ENCODE data around the gene CHRNA1. TPM values are rescaled to one million over a fixed set of nuclear protein-coding genes. Genes with fewer than 3 reads are reported as not detected.

The CHRNA1 gene
- total and polyA plus RNA-seq, 2 of the 13 experiments (the other 11 are each of a cell fraction or from before 2014, with no cell fraction given), result not detected

DNA sequence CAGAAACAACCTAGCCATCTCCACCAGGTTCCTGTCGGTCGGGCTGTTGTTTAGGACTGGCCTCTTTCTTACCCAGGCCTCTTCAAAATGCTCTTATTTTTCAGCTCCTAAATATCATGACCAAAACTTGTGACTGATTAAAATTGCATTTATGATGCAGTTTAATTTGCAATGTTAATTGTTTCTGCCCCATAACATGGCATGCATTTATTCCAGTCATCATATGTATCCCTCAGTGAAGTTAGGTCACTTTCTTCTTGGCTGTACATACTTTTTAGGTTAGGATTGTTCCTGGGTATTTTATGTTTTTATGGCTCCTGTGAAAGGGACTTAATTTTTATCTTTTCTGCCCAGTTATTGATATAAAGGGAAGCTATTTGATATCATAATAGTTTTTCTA is 50.6 kb downstream of the CHRNA1 start:
- no TSS peak for BruUV-seq (replicated peaks)
- in situ Hi-C loops (cut with HindIII; ENCODE audit: extremely low pct_ligation_motif_present, low pct_unique_long_range_greater_than_20kb) (no loop called here), intact Hi-C loops (cut with micrococcal nuclease; ENCODE audit: unreplicated experiment) (no loop called here)
- H3K4me3 ChIP-seq (replicated peaks in 1 of 3; ENCODE audit: insufficient read depth in 1 of 3, low read depth in 2 of 3, low read length in 3 of 3), result no peak overlapping the region
- no peaks in the 10 kb centered on the region for H3K79me2 ChIP-seq (ENCODE audit: insufficient read depth, low read length)
- FAIRE-seq (no peak), DNase-seq (ENCODE audit: low spot score) (no peak), ATAC-seq (no peak)
- H4K20me1 ChIP-seq (ENCODE audit: insufficient read depth, low read length), result no peaks in the 10 kb centered on the region
- no peaks in the 10 kb centered on the region for H3K4me1 ChIP-seq (ENCODE audit: insufficient read depth, low read length)
- no peak overlapping the region for H3K9ac ChIP-seq (ENCODE audit: insufficient read depth, low read depth, low read length)
- ChIA-PET CTCF (ENCODE audit: low intra/inter-chr PET ratio, low total read pairs) (no interaction called here), POLR2A (no interaction called here)
- H3K27ac ChIP-seq (ENCODE audit: extremely low read length, insufficient read depth, low read length), result no peak overlapping the region
- 23% methylated on average over 2 of the region's 2 CpGs for whole genome bisulfite sequencing (ENCODE audit: low lambda C conversion rate)
- no peak for TF ChIP-seq BORCS8-MEF2B (CRISPR knock-in tag; IDR thresholded peaks at IDR 0.05)
- TF ChIP-seq AKNA (CRISPR knock-in tag; IDR thresholded peaks at IDR 0.05; ENCODE audit: borderline replicate concordance), result no peak
- no peak for TF ChIP-seq SMAD1 (CRISPR knock-in tag; IDR thresholded peaks at IDR 0.05; ENCODE audit: borderline replicate concordance, low read depth)
- TF ChIP-seq ZNF274 (CRISPR knock-in tag; IDR thresholded peaks at IDR 0.05), result no peak
- no peak for TF ChIP-seq ETS1 (CRISPR knock-in tag; IDR thresholded peaks at IDR 0.05)
- no peak for TF ChIP-seq PAF1 (CRISPR knock-in tag; IDR thresholded peaks at IDR 0.05)
- TF ChIP-seq, protein P1, sequence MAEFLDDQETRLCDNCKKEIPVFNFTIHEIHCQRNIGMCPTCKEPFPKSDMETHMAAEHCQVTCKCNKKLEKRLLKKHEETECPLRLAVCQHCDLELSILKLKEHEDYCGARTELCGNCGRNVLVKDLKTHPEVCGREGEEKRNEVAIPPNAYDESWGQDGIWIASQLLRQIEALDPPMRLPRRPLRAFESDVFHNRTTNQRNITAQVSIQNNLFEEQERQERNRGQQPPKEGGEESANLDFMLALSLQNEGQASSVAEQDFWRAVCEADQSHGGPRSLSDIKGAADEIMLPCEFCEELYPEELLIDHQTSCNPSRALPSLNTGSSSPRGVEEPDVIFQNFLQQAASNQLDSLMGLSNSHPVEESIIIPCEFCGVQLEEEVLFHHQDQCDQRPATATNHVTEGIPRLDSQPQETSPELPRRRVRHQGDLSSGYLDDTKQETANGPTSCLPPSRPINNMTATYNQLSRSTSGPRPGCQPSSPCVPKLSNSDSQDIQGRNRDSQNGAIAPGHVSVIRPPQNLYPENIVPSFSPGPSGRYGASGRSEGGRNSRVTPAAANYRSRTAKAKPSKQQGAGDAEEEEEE (CRISPR knock-in tag; IDR thresholded peaks at IDR 0.05; ENCODE audit: borderline replicate concordance), result no peak
- TF ChIP-seq ZNF747 (CRISPR knock-in tag; IDR thresholded peaks at IDR 0.05; ENCODE audit: borderline replicate concordance), result no peak
- TF ChIP-seq REXO4 (CRISPR knock-in tag; IDR thresholded peaks at IDR 0.05; ENCODE audit: borderline replicate concordance), result no peak
- no peak for TF ChIP-seq FOXK2 (IDR thresholded peaks at IDR 0.05)
- TF ChIP-seq JARID2 (CRISPR knock-in tag; IDR thresholded peaks at IDR 0.05; ENCODE audit: insufficient replicate concordance), result no peak
- no peak for TF ChIP-seq MLLT10 (CRISPR knock-in tag; IDR thresholded peaks at IDR 0.05)
- no peak for TF ChIP-seq YEATS4 (CRISPR knock-in tag; IDR thresholded peaks at IDR 0.05; ENCODE audit: borderline replicate concordance)
- no peak for TF ChIP-seq ZNF24 (IDR thresholded peaks at IDR 0.05)
- H2AFZ ChIP-seq (ENCODE audit: low read length), result no peak overlapping the region
- no peaks in the 10 kb centered on the region for H3K9me3 ChIP-seq (ENCODE audit: low read length)
- H3K27me3 ChIP-seq (ENCODE audit: control insufficient read depth in 1 of 2, insufficient read depth in 2 of 2, low read length in 2 of 2), result peaks cover 0 to 13% of the 10 kb centered on the region in 2 experiments; a peak in 3 of 5 replicates
- H3K36me3 ChIP-seq (replicated peaks in 1 of 2; ENCODE audit: control insufficient read depth in 1 of 2, insufficient read depth in 2 of 2, low read length in 2 of 2), result no peaks in the 10 kb centered on the region
- H3K4me2 ChIP-seq (ENCODE audit: low read depth, low read length), result no peak overlapping the region
